Astrocyte (in vitro differentiated cells and primary cell): Measurements from ENCODE around the gene CD101. TPM values are rescaled to one million over a fixed set of nuclear protein-coding genes. Genes with fewer than 3 reads are reported as not detected.

Experiments used
- DNase-seq: peaks from one replicate; pipeline ENCODE4 v3.0.0-alpha.2; 2010; ENCODE audit warnings: low read depth
- FAIRE-seq: peaks from 2 replicates; lab custom pipeline; 2011; peaks lifted over from hg19 to GRCh38; lab: Jason Lieb, UNC
- H2AFZ ChIP-seq: 2 replicates; pipeline ENCODE4 v1.6.0; 2012; ENCODE audit warnings: low read depth, low read length, inconsistent platforms
- H3K27ac ChIP-seq: 2 replicates; pipeline ENCODE4 v1.5.1; 2011; ENCODE audit warnings: low read depth, low read length, inconsistent platforms
- H3K27me3 ChIP-seq: 2 replicates; pipeline ENCODE4 v1.6.0; 2011; ENCODE audit warnings: low read length, inconsistent platforms; ENCODE audit not compliant: insufficient read depth
- H3K36me3 ChIP-seq: 2 replicates; pipeline ENCODE4 v1.5.1; 2011; ENCODE audit warnings: low read length, inconsistent platforms; ENCODE audit not compliant: insufficient read depth
- H3K4me1 ChIP-seq: 2 replicates; pipeline ENCODE4 v1.5.1; 2011; ENCODE audit warnings: low read length, inconsistent platforms; ENCODE audit not compliant: insufficient read depth
- H3K4me2 ChIP-seq: 2 replicates; pipeline ENCODE4 v1.6.0; 2012; ENCODE audit warnings: low read length, inconsistent platforms
- H3K4me3 ChIP-seq: 2 replicates; pipeline ENCODE4 v1.5.1; 2011; ENCODE audit warnings: low read depth, mild to moderate bottlenecking, low read length, inconsistent platforms; ENCODE audit not compliant: insufficient read depth
- H3K79me2 ChIP-seq: 2 replicates; pipeline ENCODE4 v1.6.0; 2012; ENCODE audit warnings: mild to moderate bottlenecking, low read length, inconsistent platforms; ENCODE audit not compliant: insufficient read depth
- H3K9ac ChIP-seq: 2 replicates; pipeline ENCODE4 v1.6.0; 2012; ENCODE audit warnings: mild to moderate bottlenecking, low read length, inconsistent platforms
- H3K9me3 ChIP-seq: 2 replicates; pipeline ENCODE4 v1.5.1; 2012; ENCODE audit warnings: low read depth, mild to moderate bottlenecking, low read length, inconsistent platforms; ENCODE audit not compliant: insufficient read depth
- H4K20me1 ChIP-seq: 2 replicates; pipeline ENCODE4 v1.6.0; 2012; ENCODE audit warnings: low read length, inconsistent platforms; ENCODE audit not compliant: insufficient read depth
- H3K27ac Mint-ChIP-seq: one replicate; pipeline ENCODE4 v1.8.0; 2021; ENCODE audit warnings: mild to moderate bottlenecking, mixed read lengths; ENCODE audit not compliant: unreplicated experiment
- H3K27me3 Mint-ChIP-seq: one replicate; pipeline ENCODE4 v1.8.0; 2021; ENCODE audit warnings: low read depth, mixed read lengths; ENCODE audit not compliant: unreplicated experiment
- H3K36me3 Mint-ChIP-seq: one replicate; pipeline ENCODE4 v1.8.0; 2021; ENCODE audit warnings: low read depth, mixed read lengths; ENCODE audit not compliant: unreplicated experiment
- H3K4me1 Mint-ChIP-seq: one replicate; pipeline ENCODE4 v1.8.0; 2021; ENCODE audit warnings: low read depth, mixed read lengths; ENCODE audit not compliant: unreplicated experiment
- H3K4me3 Mint-ChIP-seq: one replicate; pipeline ENCODE4 v1.8.0; 2021; ENCODE audit warnings: mild to moderate bottlenecking, moderate library complexity, mixed read lengths; ENCODE audit not compliant: unreplicated experiment
- H3K9me3 Mint-ChIP-seq: one replicate; pipeline ENCODE4 v1.8.0; 2021; ENCODE audit warnings: mild to moderate bottlenecking, mixed read lengths; ENCODE audit not compliant: unreplicated experiment
- EZH2 ChIP-seq: IDR thresholded peaks from 2 replicates; pipeline ENCODE4 v1.6.1; 2012; ENCODE audit warnings: mild to moderate bottlenecking, low read length, inconsistent platforms; ENCODE audit not compliant: insufficient read depth
- total RNA-seq: library from RNA; stranded (reverse); gene quantifications from 2 replicates; pipeline ENCODE4 v1.2.1, GENCODE V29; 2021
- TF ChIP-seq, protein P1 (sequence below): IDR thresholded peaks from 2 replicates; pipeline ENCODE4 v1.5.1; 2011; ENCODE audit warnings: low read depth, mild to moderate bottlenecking, inconsistent platforms, low read length, moderate library complexity; ENCODE audit not compliant: insufficient read depth

Gene CD101
- total RNA-seq, 1 donor from 2014 or later, result 1.6 TPM

DNA sequence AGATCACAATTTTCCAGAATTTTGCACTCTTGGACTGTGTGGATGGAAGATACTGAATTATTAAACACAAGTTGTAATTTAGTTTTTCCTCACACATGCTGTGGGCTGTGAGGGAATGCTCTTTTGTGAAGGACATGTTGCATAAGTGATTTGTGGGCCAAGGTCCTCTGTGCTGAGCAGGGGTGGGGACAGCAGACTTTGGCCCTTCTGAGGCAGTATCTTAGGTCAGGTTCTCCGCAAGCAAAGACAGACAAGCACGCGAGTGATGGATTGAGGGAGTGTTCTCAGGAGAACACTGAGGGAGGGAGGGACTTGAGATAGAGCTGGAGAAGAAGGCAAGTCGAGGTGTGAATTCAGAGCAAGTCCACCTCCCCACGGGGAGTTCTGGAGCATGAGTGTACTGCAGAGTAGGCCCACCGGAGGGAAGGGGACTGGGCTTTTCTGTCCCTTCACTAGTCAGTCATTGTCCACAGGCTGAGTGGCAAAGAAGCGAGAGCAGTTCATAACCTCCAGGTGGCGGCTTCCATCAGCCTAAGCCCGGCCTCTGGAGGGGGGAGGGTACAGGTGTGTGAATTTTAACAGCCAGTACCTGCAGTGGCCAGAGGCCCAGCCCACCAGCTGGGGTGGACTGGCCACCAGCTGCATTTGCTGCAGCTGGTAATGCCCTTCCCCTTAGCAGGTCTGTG is 19.1 kb upstream of the CD101 start:
- Histone ChIP-seq H3K4me1 (no peaks in the 10 kb centered on the region), H4K20me1 (no peaks in the 10 kb centered on the region), H3K36me3 (no peaks in the 10 kb centered on the region), H3K79me2 (no peaks in the 10 kb centered on the region), H3K9me3 (no peaks in the 10 kb centered on the region), H2AFZ (no peak overlapping the region), H3K4me2 (no peak overlapping the region), H3K27ac (no peak overlapping the region), H3K4me3 (no peak overlapping the region), H3K27me3 (no peaks in the 10 kb centered on the region), H3K9ac (no peak overlapping the region)
- peaks cover 16% of the 10 kb centered on the region for H3K36me3 Mint-ChIP-seq
- H3K27me3 Mint-ChIP-seq, result no peaks in the 10 kb centered on the region
- peak overlapping the region; percentile 44 for H3K27ac Mint-ChIP-seq
- no peak for TF ChIP-seq EZH2
- TF ChIP-seq, protein P1, sequence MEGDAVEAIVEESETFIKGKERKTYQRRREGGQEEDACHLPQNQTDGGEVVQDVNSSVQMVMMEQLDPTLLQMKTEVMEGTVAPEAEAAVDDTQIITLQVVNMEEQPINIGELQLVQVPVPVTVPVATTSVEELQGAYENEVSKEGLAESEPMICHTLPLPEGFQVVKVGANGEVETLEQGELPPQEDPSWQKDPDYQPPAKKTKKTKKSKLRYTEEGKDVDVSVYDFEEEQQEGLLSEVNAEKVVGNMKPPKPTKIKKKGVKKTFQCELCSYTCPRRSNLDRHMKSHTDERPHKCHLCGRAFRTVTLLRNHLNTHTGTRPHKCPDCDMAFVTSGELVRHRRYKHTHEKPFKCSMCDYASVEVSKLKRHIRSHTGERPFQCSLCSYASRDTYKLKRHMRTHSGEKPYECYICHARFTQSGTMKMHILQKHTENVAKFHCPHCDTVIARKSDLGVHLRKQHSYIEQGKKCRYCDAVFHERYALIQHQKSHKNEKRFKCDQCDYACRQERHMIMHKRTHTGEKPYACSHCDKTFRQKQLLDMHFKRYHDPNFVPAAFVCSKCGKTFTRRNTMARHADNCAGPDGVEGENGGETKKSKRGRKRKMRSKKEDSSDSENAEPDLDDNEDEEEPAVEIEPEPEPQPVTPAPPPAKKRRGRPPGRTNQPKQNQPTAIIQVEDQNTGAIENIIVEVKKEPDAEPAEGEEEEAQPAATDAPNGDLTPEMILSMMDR, result no peak
- DNase-seq (no peak), FAIRE-seq (no peak)
- no peaks in the 10 kb centered on the region for H3K4me1 Mint-ChIP-seq
- H3K4me3 Mint-ChIP-seq, result no peak overlapping the region
- peaks cover 2% of the 10 kb centered on the region for H3K9me3 Mint-ChIP-seq

DNA sequence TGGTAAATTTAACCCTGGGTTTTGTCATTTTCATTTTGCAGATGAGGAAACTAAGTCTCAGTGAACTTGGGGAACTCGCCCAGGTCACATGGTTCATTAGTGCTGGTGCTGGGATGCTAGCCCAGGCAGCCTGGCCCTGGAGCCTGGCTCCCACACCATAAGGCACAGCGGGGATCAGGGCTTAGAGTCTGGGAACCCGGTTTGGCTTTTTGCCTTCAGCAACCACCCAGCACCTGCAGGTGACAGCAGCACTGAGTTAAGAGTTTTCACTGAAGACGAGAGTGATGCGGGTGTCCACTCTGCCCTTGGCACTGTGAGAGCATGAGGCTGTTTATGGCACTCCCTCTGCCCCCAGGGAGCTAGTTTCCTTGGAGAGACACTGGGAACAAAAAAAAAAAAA is 18.4 kb upstream of the CD101 start:
- Mint-ChIP-seq H3K9me3 (peaks cover 2% of the 10 kb centered on the region), H3K36me3 (peaks cover 17% of the 10 kb centered on the region), H3K4me3 (no peak overlapping the region), H3K4me1 (peaks cover 2% of the 10 kb centered on the region), H3K27me3 (no peaks in the 10 kb centered on the region), H3K27ac (no peak overlapping the region)
- H3K36me3 ChIP-seq, result no peaks in the 10 kb centered on the region
- no peaks in the 10 kb centered on the region for H3K79me2 ChIP-seq
- H3K4me3 ChIP-seq, result no peak overlapping the region
- TF ChIP-seq EZH2, result no peak
- no peak overlapping the region for H3K4me2 ChIP-seq
- DNase-seq (no peak), FAIRE-seq (no peak)
- H3K27me3 ChIP-seq, result no peaks in the 10 kb centered on the region
- H4K20me1 ChIP-seq, result no peaks in the 10 kb centered on the region
- peaks cover 4% of the 10 kb centered on the region for H3K4me1 ChIP-seq
- no peaks in the 10 kb centered on the region for H3K9me3 ChIP-seq
- no peak overlapping the region for H2AFZ ChIP-seq
- no peak overlapping the region for H3K9ac ChIP-seq
- H3K27ac ChIP-seq, result no peak overlapping the region

DNA sequence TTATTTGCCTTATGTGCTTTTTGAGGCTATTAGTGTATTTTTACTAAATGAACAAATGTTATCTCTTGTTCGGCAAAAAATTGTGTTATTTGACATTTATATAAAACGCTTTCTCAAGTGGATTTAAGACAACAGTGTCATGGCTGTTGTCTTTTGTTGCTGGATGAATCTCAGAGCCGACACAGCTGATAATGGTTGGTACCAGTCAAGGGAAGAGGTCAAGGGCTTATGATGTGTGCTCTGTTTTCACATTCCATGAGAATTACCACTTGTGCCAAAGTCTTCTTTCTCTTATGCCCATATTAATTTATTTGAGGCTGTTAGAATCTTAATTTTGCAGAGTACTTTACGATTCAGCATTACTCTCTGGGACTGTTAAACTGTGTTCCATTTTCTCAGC is 17.9 kb upstream of the CD101 start:
- Histone ChIP-seq H3K9ac (no peak overlapping the region), H3K4me1 (peaks cover 10% of the 10 kb centered on the region), H3K36me3 (no peaks in the 10 kb centered on the region), H3K4me3 (no peak overlapping the region), H3K79me2 (no peaks in the 10 kb centered on the region), H3K9me3 (no peaks in the 10 kb centered on the region), H4K20me1 (no peaks in the 10 kb centered on the region), H3K27me3 (no peaks in the 10 kb centered on the region), H2AFZ (no peak overlapping the region), H3K27ac (no peak overlapping the region), H3K4me2 (no peak overlapping the region)
- H3K27me3 Mint-ChIP-seq, result no peaks in the 10 kb centered on the region
- no peak for TF ChIP-seq EZH2
- TF ChIP-seq, protein P1, result no peak
- H3K9me3 Mint-ChIP-seq, result peaks cover 2% of the 10 kb centered on the region
- no peak overlapping the region for H3K4me3 Mint-ChIP-seq
- H3K36me3 Mint-ChIP-seq, result peaks cover 17% of the 10 kb centered on the region
- H3K27ac Mint-ChIP-seq, result no peak overlapping the region
- no peak for DNase-seq
- peaks cover 8% of the 10 kb centered on the region for H3K4me1 Mint-ChIP-seq
- no peak for FAIRE-seq
